PFSK-1 (cell line): ENCODE measurements around the gene HOXC11.

Source experiments
- POLR2AphosphoS5 ChIP-seq: IDR thresholded peaks from 2 replicates; pipeline ENCODE4 v1.6.1; 2012; ENCODE audit warnings: low read depth, mild to moderate bottlenecking, control low read depth, low read length, moderate library complexity
- SIN3A ChIP-seq: IDR thresholded peaks from 2 replicates; pipeline ENCODE4 v1.6.1; 2012; ENCODE audit warnings: mild to moderate bottlenecking, low read length, moderate library complexity, borderline replicate concordance; ENCODE audit not compliant: insufficient read depth
- TAF1 ChIP-seq: IDR thresholded peaks from 2 replicates; pipeline ENCODE4 v1.6.1; 2012; ENCODE audit warnings: low read length, control low read depth, borderline replicate concordance; ENCODE audit not compliant: insufficient read depth

DNA sequence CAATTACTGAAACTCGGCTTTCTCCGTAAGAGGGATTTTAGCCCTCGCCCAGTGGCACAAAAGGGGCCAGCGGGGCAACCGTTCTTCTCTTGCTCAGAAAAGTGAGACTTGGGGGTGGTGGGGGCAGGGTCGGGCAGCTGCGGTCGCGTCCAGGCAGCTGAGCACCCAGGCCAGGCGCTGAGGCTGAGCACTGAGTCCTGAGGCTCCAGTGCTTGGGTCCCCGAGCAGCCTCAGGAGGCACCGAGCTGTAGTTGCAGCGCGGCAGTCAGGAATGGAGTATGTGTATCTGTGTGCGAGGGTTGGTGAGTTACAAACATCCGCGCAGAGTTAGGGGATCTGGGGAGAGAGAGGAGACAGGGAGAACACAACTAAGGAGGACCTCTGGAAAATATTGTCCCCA lies 51.2 kb downstream of the HOXC11 start:
- TF ChIP-seq POLR2AphosphoS5 (no peak), SIN3A (no peak), TAF1 (no peak)
